HG02938 (cell line): Measurements from ENCODE around the gene ATF7IP2.
"Not testable (repeated sequence)": the region's sequence is repeated elsewhere in the genome, so short reads cannot be mapped to it uniquely, and the experiment has no call there.

Experiments
- ATAC-seq: cut with Tn5 transposase; IDR thresholded peaks from one replicate; pipeline ENCODE4 v1.9.1; 2021; ENCODE audit warnings: mild to moderate bottlenecking, moderate library complexity; ENCODE audit not compliant: unreplicated experiment

ATF7IP2 gene

GRCh38 chr16:10505286-10505685, 119.4 kb downstream of the ATF7IP2 start:
- ATAC-seq = not testable (repeated sequence)

GRCh38 chr16:10509534-10510025, 123.7 kb downstream of the ATF7IP2 start:
- peak; percentile 79 for ATAC-seq

- no peak for ATAC-seq
These were observed 124.4 kb downstream of the ATF7IP2 start for GRCh38 chr16:10510279-10510678.

GRCh38 chr16:10511829-10512228, 126.0 kb downstream of the ATF7IP2 start:
- no peak for ATAC-seq

GRCh38 chr16:10514369-10515055, 128.7 kb downstream of the ATF7IP2 start:
- ATAC-seq = no peak

- ATAC-seq = no peak
These were observed 132.0 kb downstream of the ATF7IP2 start for GRCh38 chr16:10517868-10518267.

- ATAC-seq = no peak
These were observed 132.7 kb downstream of the ATF7IP2 start for GRCh38 chr16:10518479-10519041.

- no peak for ATAC-seq
These were observed 133.4 kb downstream of the ATF7IP2 start for GRCh38 chr16:10519297-10519696.

- ATAC-seq = no peak
These were observed 134.3 kb downstream of the ATF7IP2 start for GRCh38 chr16:10519929-10520868.

GRCh38 chr16:10520869-10521578, 135.2 kb downstream of the ATF7IP2 start:
- ATAC-seq = no peak

- ATAC-seq = no peak
These were observed 135.9 kb downstream of the ATF7IP2 start for GRCh38 chr16:10521681-10522274.

GRCh38 chr16:10522966-10523365, 137.1 kb downstream of the ATF7IP2 start:
- ATAC-seq = no peak

- no peak for ATAC-seq
These were observed 139.5 kb downstream of the ATF7IP2 start for GRCh38 chr16:10525214-10525825.

GRCh38 chr16:10526962-10527361, 141.1 kb downstream of the ATF7IP2 start:
- ATAC-seq = no peak

GRCh38 chr16:10528635-10529034, 142.8 kb downstream of the ATF7IP2 start:
- ATAC-seq = no peak

- ATAC-seq = no peak
These were observed 144.2 kb downstream of the ATF7IP2 start for GRCh38 chr16:10529895-10530669.

- ATAC-seq = no peak
These were observed 144.8 kb downstream of the ATF7IP2 start for GRCh38 chr16:10530685-10531084.

GRCh38 chr16:10531582-10531981, 145.7 kb downstream of the ATF7IP2 start:
- ATAC-seq = no peak
